HG03521 (cell line): ENCODE data around the gene HDAC7.

Experiments
- ATAC-seq: cut with Tn5 transposase; IDR thresholded peaks from one replicate; pipeline ENCODE4 v1.9.1; 2021; ENCODE audit warnings: mild to moderate bottlenecking, moderate library complexity; ENCODE audit not compliant: unreplicated experiment

Gene HDAC7

GRCh38 chr12:47782372-47782770 is 37.3 kb downstream of the HDAC7 start:
- ATAC-seq = no peak

- no peak for ATAC-seq
These were observed 38.0 kb downstream of the HDAC7 start for GRCh38 chr12:47781479-47782371.

- no peak for ATAC-seq
These were observed 39.7 kb downstream of the HDAC7 start for GRCh38 chr12:47779943-47780504.

DNA sequence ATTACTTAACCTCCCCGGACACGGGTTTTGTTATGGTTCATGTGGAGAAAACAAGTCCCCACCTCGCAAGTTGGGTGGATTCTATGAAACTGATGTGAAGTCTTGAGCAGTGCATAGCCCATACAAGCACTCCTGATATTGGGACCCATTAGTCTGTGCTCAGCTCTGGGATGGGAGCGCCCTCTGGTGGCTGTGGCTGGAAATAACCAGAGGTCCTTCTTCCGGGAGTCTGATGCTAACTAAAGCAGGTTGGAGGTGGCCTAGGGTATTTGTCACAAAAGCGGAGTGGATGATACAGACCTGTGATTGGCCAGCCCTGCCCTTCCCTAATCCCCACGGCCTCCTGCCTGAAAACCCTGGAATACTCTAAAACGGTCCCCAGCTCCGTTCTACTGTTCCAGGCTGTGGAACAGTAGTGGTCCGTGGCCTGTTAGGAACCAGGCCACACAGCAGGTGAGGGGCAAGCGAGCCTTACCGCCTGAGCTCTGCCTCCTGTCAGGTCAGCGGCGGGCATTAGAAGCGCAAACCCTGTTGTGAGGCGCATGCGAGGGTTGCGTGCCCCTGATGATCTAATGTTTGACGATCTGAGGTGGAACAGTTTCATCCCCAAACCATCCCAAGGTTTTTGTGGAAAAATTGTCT is 40.3 kb downstream of the HDAC7 start:
- ATAC-seq = peak; percentile 83

- no peak for ATAC-seq
These were observed 40.8 kb downstream of the HDAC7 start for GRCh38 chr12:47778881-47779280.

DNA sequence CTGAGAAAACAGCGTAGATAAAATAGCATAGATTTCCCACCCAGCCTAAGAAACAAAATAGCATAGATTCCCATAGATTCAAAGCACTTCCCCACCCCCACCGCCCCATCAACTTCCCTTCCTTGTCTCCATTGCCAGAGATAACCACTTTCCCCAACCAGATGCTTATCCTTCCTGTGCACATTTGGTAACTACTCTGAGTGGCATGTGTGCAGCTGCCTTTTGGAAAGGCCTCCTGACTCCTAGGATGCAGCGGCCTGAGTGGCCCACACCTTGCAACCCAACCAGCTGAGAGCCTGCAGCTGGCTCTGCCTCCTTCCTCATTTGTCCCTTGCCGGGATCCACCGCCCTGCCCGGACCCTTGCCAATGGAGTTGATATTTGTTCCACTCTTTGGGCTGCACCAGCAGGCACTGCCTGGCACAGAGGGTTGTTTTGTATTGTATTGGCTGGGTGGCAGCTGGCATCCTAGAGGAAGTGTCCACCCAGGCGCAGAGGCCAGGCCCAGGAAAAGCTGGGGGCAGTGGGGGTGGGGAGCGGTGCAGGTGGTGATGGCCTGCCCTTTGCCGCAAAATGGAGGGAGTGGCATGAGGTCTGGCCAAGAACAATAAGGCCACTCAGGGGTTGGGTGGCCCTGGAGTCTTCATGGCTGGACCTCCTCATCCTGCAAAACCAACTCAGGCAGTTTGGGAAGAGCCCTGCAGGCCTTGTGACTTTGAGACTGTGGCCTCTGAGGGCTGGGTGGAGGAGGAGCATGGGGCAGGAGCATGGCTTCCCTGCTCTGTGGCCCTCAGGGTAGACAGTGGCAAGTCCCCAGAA is 41.8 kb downstream of the HDAC7 start:
- no peak for ATAC-seq

DNA sequence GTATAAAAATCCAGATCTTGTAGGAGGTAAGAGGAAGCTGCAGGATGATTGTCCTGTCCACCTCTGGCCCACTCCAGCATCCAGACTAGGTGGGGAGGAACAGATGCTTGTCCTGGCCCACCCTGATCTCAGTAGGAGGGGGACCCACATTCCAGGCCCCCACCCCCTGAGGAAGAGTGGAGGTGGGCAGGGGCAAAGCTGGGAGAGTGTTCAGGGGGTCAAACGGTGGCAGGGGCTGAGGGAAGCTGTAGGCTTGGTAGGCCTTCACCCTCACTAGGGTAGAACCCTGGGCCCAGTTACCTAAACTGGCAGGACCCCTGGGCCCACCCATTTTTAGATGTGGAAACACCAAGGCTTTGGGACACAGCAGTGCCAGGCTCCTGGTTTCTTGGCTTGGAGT is 42.6 kb downstream of the HDAC7 start:
- ATAC-seq = no peak

- ATAC-seq = no peak
These were observed 43.1 kb downstream of the HDAC7 start for GRCh38 chr12:47776471-47777143.

- no peak for ATAC-seq
These were observed 44.4 kb downstream of the HDAC7 start for GRCh38 chr12:47775100-47775911.

DNA sequence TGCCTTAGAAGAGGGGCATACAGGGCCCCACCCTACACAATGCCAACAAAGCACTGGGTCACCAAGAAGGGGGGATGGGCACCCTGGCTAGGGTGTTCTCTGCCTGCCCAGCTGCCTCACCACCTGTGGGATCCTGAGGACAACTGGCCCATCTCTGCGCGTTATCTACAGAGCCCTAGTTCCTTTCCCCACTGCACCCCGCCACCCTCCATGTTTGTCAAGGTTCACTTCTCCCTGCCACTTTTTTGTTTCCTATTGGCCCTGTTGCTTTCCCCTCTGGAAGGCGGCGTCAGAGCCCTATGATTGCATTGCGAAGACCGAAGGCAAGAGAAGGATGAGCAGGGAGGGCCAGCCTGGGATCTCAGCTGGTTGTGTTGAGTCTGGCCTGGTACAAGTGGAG is 45.0 kb downstream of the HDAC7 start:
- no peak for ATAC-seq

DNA sequence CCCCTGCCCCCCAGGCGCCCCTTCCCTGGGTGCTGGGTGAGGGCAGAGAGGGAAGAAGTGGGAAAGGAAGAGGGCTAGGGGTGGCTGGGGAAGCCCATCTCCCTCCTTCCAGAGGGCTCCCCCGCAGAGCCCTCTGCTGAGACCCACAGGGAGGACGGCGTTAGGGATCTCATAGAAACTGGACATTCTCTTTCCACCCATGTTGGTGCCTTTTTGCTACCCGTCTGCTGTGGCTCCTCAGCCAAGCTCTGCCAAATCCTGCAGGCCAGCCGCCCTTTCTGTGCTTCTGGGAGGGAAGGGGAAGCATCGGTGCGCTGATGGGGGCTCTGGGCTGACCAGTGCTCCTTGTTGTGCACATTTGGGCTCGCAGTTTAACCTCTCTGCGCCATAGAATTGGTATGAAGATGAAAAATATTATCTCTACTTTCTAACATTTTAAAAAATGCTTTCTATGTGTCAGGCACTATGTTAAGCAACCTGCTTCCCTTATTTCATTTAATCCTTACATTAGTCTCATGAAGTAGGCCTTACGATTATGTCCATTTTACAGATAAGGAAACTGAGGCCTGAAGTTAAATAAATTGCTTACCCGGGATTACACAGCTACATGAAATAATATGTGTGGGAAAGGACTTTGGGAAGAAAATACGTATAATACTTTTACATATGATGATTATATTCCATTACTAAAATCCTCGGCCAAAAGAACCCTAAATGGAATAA is 45.7 kb downstream of the HDAC7 start:
- ATAC-seq = no peak

DNA sequence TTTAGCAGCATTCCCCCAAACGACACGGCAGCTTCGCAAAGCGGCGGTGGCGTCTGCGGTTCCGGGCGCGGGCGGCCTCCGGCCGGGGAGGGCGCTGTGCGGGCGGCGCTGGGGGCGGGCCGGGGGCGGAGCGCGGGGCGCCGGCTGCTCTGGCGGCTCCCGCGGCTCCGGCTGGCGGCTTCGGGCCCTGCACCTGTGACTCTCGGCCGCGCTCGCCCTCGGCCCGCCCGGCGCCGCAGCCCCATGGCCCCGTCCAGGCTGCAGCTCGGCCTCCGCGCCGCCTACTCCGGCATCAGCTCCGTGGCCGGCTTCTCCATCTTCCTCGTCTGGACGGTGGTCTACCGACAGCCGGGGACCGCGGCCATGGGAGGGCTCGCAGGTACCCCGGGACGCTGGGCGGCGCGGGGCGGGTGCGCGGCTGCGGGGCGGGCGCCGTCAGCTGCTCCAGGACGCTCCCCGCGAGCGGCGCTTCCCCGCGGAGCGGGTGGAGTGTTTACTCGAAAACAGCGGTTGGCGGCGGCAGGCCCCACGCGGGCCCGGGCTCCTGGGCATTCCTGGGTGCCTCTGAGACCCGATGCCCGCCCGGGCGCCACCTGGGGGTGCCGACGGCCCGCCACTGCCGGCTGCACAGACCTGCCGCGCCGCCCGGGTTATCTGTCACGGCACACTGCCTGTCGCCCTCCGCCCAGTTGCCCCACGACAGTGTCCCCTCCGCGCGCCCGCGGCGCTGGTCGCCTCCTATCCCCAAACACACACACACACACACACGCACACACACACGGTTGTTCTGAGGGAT is 46.4 kb downstream of the HDAC7 start, which contains the start of gene SLC48A1:
TSS of gene SLC48A1 (plus strand) at position 177 of the 796 bp plus-strand sequence. CDS start at position 244, 67 bp downstream.
- ATAC-seq = peak; percentile 74

DNA sequence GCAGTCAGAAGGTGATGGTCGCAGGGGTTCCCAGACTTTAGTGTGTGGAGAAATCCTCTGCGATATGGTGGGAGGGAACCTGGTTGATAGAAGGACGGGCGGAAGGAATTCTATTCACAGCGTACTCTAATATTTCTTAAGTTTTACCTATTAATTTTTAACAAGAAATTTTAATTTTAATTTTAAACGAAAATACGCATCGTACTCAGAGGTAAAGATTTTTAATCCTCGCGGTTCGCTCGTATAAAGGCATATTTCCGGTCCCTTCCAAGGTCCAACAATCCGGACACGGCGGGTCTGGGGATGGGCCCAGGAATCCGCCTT is 47.0 kb downstream of the HDAC7 start:
- ATAC-seq = no peak

GRCh38 chr12:47772094-47772660 is 47.5 kb downstream of the HDAC7 start:
- no peak for ATAC-seq

GRCh38 chr12:47771304-47771703 is 48.4 kb downstream of the HDAC7 start:
- ATAC-seq = no peak

GRCh38 chr12:47770086-47770726 is 49.5 kb downstream of the HDAC7 start:
- no peak for ATAC-seq
